Motor neuron (in vitro differentiated cells): ENCODE measurements around the gene P3R3URF. TPM values are rescaled to one million over a fixed set of nuclear protein-coding genes. Genes with fewer than 3 reads are reported as not detected.
A peak's percentile ranks its signal among the peaks of the same experiment; 100 is the strongest.

Experiments used
- ATAC-seq, 8 experiments: fragments of 200-7000 bp; cut with Tn5 transposase; replicated peaks in 6 of 8; 2 replicates each; pipeline ENCODE4 v1.8.0; 2021; ENCODE audit warnings: mild to moderate bottlenecking in 8 of 8, moderate library complexity in 8 of 8
- H3K27ac ChIP-seq, 2 donors: fragments of 250-450 bp; sonication (Bioruptor Pico); 2 replicates each; pipeline ENCODE4 v1.9.0; 2021; ENCODE audit warnings: antibody characterized with exemption in 2 of 2, mild to moderate bottlenecking in 2 of 2, moderate library complexity in 1 of 2
- H3K4me1 ChIP-seq, 2 donors: fragments of 250-450 bp; sonication (Bioruptor Pico); replicated peaks in 1 of 2; 2 replicates each; pipeline ENCODE4 v1.6.1; 2021; ENCODE audit warnings: antibody characterized with exemption in 2 of 2, mild to moderate bottlenecking in 2 of 2, moderate library complexity in 1 of 2
- H3K4me3 ChIP-seq, 5 donors: fragments of 250-450 bp; sonication (Bioruptor Pico); 2 replicates each; pipeline ENCODE4 v1.9.0; 2021; ENCODE audit warnings: antibody characterized with exemption in 5 of 5, mild to moderate bottlenecking in 5 of 5, moderate library complexity in 4 of 5
- WGBS, 10 experiments: fragments of 450-650 bp; shearing (Covaris generic); methylation state at CpG; one replicate each; pipeline ENCODE4 v1.0.0; 2022; 5-methylcytosine and 5-hydroxymethylcytosine counted together
- in situ Hi-C, 9 experiments: fragments of 400-800 bp; cut with MboI; loops; one replicate each; pipeline ENCODE4 v1.15.0; 2021; ENCODE audit warnings: low sequenced_read_pairs in 9 of 9, low pct_unique_long_range_greater_than_20kb in 2 of 9; ENCODE audit not compliant: unreplicated experiment in 9 of 9
- total RNA-seq, 8 experiments: library from RNA; unstranded; fragments of 300-600 nt; gene quantifications; 2 replicates each; pipeline versions ENCODE4 v1.2.3 to v1.2.4, GENCODE V29; 2022

Gene P3R3URF
- total RNA-seq, 8 experiments from 2014 or later: not detected

GRCh38 chr1:46192171-46192570, 15.9 kb upstream of the P3R3URF start:
- WGBS, 10 experiments: 84 to 100% (median 89%) methylated on average over 1 to 7 of the region's 10 CpGs; no CpG with 5 or more reads in 2 of the 10 experiments
- ATAC-seq: peak in 1 of 8 experiments; percentile 17
- peaks cover under 1 to 1% of the 10 kb centered on the region in 2 donors for H3K4me1 ChIP-seq
- no peak overlapping the region for H3K27ac ChIP-seq
- H3K4me3 ChIP-seq: no peak overlapping the region
- in situ Hi-C loops: loop anchor here in 4 of 9 experiments (25.0 kb wide), 1 partner anchor 155 kb away; no protein-coding TSS in a partner anchor

- H3K4me1 ChIP-seq: no peaks in the 10 kb centered on the region
- in situ Hi-C loops: loop anchor here in 4 of 9 experiments (25.0 kb wide), 1 partner anchor 154 kb away; no protein-coding TSS in a partner anchor
- H3K27ac ChIP-seq: no peak overlapping the region
- 80 to 100% (median 88%) methylated on average over 1 to 6 of the region's 9 CpGs; no CpG with 5 or more reads in 3 of the 10 experiments for WGBS, 10 experiments
- H3K4me3 ChIP-seq: no peak overlapping the region
- no peak for ATAC-seq
Observed at GRCh38 chr1:46191033-46191701, 14.9 kb upstream of the P3R3URF start.

- in situ Hi-C loops: loop anchor here in 4 of 9 experiments (25.0 kb wide), 1 partner anchor 153 kb away; no protein-coding TSS in a partner anchor
- ATAC-seq: no peak
- Histone ChIP-seq H3K4me1 (no peaks in the 10 kb centered on the region), H3K4me3 (no peak overlapping the region), H3K27ac (no peak overlapping the region)
- 20 to 100% (median 83%) methylated on average over 1 to 3 of the region's 3 CpGs; no CpG with 5 or more reads in 3 of the 10 experiments for WGBS, 10 experiments
Observed at GRCh38 chr1:46190539-46190938, 14.3 kb upstream of the P3R3URF start.

GRCh38 chr1:46188295-46189030, 12.2 kb upstream of the P3R3URF start:
- ATAC-seq: peak in 3 of 8 experiments; percentile 86 to 90 (median 88)
- no peak overlapping the region for H3K27ac ChIP-seq
- in situ Hi-C loops: loop anchor here in 4 of 9 experiments (25.0 kb wide), 1 partner anchor 151 kb away; no protein-coding TSS in a partner anchor
- H3K4me3 ChIP-seq: no peak overlapping the region
- no peaks in the 10 kb centered on the region for H3K4me1 ChIP-seq
- WGBS, 10 experiments: 30 to 100% (median 73%) methylated on average over 1 to 6 of the region's 6 CpGs; no CpG with 5 or more reads in 2 of the 10 experiments

- Histone ChIP-seq H3K4me1 (no peaks in the 10 kb centered on the region), H3K27ac (no peak overlapping the region), H3K4me3 (no peak overlapping the region)
- in situ Hi-C loops: loop anchor here in 4 of 9 experiments (25.0 kb wide), 1 partner anchor 150 kb away; no protein-coding TSS in a partner anchor
- ATAC-seq: peak in 1 of 8 experiments; percentile 8
- WGBS, 10 experiments: 83 to 100% (median 100%) methylated on average over 1 to 7 of the region's 8 CpGs; no CpG with 5 or more reads in 2 of the 10 experiments
Observed at GRCh38 chr1:46187106-46187869, 11.0 kb upstream of the P3R3URF start.

- in situ Hi-C loops: loop anchor here in 4 of 9 experiments (25.0 kb wide), 1 partner anchor 149 kb away; no protein-coding TSS in a partner anchor
- no peak overlapping the region for H3K27ac ChIP-seq
- 70 to 100% (median 91%) methylated on average over 1 to 2 of the region's 2 CpGs; no CpG with 5 or more reads in 2 of the 10 experiments for WGBS, 10 experiments
- H3K4me1 ChIP-seq: no peaks in the 10 kb centered on the region
- no peak for ATAC-seq
- H3K4me3 ChIP-seq: no peak overlapping the region
Observed at GRCh38 chr1:46186076-46186475, 9.8 kb upstream of the P3R3URF start.

- no peak overlapping the region for H3K4me3 ChIP-seq
- H3K4me1 ChIP-seq: peaks cover 4% of the 10 kb centered on the region in 2 donors
- WGBS, 10 experiments: 53 to 100% (median 80%) methylated on average over 1 to 7 of the region's 7 CpGs; no CpG with 5 or more reads in 1 of the 10 experiments
- H3K27ac ChIP-seq: no peak overlapping the region
- in situ Hi-C loops: loop anchor here in 5 of 9 experiments (5.0 to 25.0 kb wide), 2 partner anchors 148 kb away; no protein-coding TSS in a partner anchor
- no peak for ATAC-seq
Observed at GRCh38 chr1:46184920-46185658, 8.8 kb upstream of the P3R3URF start.

- 79 to 92% (median 88%) methylated on average over 5 to 12 of the region's 12 CpGs; no CpG with 5 or more reads in 5 of the 10 experiments for WGBS, 10 experiments
- Histone ChIP-seq H3K4me1 (peaks cover 7 to 11% of the 10 kb centered on the region in 2 donors), H3K27ac (no peak overlapping the region), H3K4me3 (no peak overlapping the region)
- in situ Hi-C loops: loop anchor here in 5 of 9 experiments (5.0 to 25.0 kb wide), 2 partner anchors 147 kb away; no protein-coding TSS in a partner anchor
- no peak for ATAC-seq
Observed at GRCh38 chr1:46183926-46184557, 7.8 kb upstream of the P3R3URF start.

- 33 to 100% (median 79%) methylated on average over 1 to 7 of the region's 8 CpGs; no CpG with 5 or more reads in 4 of the 10 experiments for WGBS, 10 experiments
- peak in 6 of 8 experiments; percentile 15 to 49 (median 26) for ATAC-seq
- Histone ChIP-seq H3K27ac (no peak overlapping the region), H3K4me1 (peaks cover 7 to 11% of the 10 kb centered on the region in 2 donors), H3K4me3 (no peak overlapping the region)
- in situ Hi-C loops: loop anchor here in 5 of 9 experiments (5.0 to 25.0 kb wide), 2 partner anchors 146 kb away; no protein-coding TSS in a partner anchor
Observed at GRCh38 chr1:46183079-46183847, 7.0 kb upstream of the P3R3URF start.

GRCh38 chr1:46181343-46182260, 5.3 kb upstream of the P3R3URF start:
- no peak overlapping the region for H3K27ac ChIP-seq
- no peak overlapping the region for H3K4me3 ChIP-seq
- peaks cover 7 to 11% of the 10 kb centered on the region in 2 donors for H3K4me1 ChIP-seq
- in situ Hi-C loops: loop anchor here in 5 of 9 experiments (5.0 to 25.0 kb wide), 2 partner anchors 144 kb away; no protein-coding TSS in a partner anchor
- WGBS, 10 experiments: 21 to 91% (median 67%) methylated on average over 1 to 9 of the region's 10 CpGs
- ATAC-seq: peak in 3 of 8 experiments; percentile 15 to 56 (median 36)
